Brain pericyte (primary cell): ENCODE data around the gene FUCA2.
"Not testable (repeated sequence)": the region's sequence is repeated elsewhere in the genome, so short reads cannot be mapped to it uniquely, and the experiment has no call there.

Source experiments
- DNase-seq: peaks from one replicate; pipeline ENCODE4 v3.0.0-alpha.2; 2012; ENCODE audit warnings: low read depth, low spot score

Gene FUCA2

DNA sequence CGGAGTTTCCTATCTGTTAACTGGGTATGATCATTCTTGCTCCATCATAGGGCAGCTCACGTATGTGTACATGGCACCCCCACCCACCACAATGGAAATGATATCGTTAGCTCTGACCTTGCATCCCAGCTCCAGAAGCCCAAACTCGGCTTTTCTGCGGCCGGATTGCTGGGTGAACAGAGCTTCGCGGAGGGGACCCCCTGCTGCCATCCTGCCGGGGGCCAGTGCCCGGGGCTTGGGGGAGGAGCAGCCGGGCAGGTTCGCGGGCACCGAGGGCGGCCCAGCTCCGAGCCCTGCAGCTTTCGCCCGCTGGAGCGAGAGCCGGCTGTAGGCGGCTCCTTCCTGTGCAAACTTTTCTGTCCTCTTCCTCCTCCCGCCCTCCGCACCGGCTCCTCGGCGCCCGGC lies 24.9 kb upstream of the FUCA2 start:
- DNase-seq = no peak

DNA sequence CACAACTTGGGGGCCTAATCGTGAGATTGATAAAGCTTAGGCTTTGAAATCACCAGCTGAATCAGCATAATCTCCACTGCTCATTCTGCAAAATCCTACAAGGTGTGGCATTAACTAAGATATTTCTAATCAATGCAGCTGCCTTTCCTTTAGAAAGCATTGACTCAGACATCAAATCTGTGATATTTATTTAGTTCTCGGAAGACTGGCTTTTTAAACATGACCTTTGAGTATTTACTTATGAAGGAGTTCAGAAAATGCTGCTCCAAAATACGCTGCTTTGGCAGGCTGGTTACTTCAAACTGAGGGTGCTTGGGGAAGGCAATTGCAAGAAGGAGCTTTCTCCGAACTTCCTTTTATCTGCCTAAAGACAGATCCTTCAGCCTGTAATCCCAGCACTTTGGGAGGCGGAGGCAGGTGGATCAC lies 23.7 kb upstream of the FUCA2 start:
- DNase-seq = no peak

DNA sequence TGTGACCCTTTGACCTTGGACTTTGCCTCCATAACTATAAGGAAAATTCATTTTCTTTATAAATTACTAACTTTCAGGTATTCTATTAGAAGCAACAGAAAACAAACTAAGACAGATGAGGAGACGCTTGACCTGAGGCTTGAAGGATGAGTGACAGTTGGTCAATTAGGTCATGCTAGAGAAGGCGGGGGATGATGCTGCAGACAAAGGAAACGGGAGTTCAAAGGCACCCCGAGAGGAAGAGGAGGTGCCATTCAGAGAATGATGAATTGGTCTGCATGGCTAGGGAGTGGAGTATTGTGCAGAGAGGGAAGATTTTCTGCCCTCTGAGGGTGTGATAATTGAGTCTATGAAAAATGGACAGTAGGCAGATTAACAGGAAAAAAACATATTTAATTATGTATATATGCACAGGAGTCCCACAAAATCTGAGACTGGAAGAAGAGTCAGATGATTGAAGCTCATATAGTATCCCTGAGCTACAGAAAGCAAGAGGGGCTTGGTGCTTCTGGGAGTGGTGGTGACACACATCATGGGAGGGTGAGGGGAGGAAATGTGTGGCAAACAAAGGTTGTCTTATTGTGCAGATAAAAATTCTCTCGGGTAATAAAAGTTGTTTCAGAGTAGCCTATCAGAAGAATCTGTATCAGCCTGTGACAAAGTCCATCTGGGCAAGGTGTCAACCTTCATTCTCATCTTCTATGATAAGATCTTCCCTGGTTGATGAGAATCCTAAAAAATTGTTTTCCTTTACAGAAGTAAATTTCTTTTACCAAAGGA lies 20.4 kb upstream of the FUCA2 start:
- DNase-seq = no peak

DNA sequence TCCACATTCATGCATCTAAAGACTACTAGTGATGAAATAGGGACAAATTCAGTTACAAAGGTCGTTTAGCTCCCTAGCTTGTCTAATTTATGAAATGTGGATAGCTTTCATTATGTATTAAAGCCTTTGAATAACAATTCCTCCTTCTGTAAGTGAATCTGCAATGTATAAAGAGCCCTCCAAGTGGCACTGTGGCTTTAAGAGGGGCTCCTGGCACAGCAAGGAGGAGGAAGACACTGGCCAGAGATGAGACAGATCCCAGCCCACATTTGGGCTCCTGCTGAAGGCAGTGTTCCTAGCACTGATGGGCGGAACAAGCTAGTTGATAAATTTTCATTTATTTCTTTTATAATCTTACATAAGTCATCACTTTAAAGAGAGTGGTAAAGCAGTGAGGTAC lies 17.6 kb upstream of the FUCA2 start:
- no peak for DNase-seq

- DNase-seq = no peak
Observed at GRCh38 chr6:143528164-143528811, 16.8 kb upstream of the FUCA2 start.

- DNase-seq = no peak
Observed at GRCh38 chr6:143527677-143528076, 16.2 kb upstream of the FUCA2 start.

DNA sequence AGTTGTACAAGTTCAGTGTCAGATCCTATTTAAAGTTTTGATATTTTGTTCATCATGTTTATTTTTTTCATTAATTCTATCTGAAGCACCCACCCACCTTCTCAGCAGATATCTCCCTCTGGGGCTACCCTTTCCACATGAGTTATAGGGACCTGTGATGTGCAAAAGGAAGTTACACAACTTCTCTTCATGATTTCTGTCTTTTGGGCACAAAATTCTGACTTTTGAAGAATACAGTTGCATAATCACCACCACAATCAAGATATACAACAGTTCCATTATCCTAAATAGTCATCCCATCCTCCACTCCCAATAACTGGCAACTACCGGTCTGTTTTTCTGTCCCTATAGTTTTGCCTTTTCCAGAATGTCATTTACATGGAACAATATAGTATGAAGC lies 13.8 kb upstream of the FUCA2 start:
- DNase-seq = no peak

DNA sequence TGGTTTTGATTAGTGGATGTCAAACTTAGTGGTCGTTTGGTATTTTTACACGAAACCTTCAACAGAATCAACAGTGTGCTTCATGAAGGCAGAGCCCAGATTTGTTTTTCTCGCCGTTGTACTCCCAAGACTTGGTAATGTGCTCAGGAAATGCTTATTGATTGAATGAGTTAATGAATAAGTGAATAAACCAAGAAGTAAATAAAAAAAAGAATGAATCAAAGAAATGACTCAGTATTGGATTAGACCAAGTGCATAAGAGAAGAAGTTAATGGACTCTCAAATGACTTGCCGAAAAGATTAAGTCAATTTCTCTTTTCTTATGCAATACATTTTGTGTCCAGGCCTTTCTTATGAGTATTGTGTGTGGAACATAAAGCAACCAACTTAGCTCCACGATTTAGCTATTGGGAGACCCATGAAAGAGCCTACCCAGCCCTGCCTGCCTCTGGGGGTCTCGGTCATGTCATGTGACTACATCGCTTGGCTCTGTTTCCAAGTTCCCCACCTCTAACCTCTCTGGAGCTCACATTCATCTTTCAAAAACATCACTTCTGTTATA lies 10.6 kb upstream of the FUCA2 start:
- DNase-seq = no peak

GRCh38 chr6:143517447-143517773 lies 5.9 kb upstream of the FUCA2 start:
- DNase-seq = no peak

DNA sequence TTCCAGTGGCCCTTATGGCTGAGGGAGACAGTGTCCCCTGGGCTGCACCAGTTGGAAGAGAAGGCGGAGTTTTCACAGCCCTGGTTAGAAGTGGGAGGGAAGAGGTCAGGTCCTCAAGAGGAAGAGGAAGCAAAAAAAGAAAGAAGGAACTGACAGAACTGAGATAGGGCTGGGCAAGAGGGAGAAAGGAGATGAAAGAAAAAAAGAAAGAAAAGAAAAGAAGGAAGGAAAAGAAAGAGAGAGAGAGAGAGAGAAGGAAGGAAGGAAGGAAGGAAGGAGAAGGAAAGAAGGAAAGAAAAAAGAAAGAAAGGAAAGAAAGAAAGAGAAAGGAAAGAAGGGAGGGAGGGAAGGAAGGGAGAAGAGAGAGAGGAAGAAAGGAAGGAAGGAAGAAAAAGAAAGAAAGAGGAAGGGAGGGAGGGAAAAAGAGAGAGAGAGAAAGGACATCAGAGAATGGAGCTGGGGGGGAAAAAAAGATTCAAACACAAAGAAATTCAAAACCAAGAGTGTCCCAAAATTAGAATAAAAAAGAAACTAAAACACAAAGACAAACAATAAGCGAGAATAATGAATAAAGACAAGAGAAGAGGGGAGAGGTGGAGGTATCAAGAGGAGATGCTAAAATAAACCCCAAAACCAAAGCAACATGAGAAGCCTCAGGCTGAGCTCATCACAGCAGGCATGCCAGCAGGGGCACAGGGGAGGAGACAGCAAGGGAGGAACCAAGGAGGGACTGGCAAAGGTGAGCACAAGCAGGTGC lies 5.3 kb upstream of the FUCA2 start:
- no peak for DNase-seq

DNA sequence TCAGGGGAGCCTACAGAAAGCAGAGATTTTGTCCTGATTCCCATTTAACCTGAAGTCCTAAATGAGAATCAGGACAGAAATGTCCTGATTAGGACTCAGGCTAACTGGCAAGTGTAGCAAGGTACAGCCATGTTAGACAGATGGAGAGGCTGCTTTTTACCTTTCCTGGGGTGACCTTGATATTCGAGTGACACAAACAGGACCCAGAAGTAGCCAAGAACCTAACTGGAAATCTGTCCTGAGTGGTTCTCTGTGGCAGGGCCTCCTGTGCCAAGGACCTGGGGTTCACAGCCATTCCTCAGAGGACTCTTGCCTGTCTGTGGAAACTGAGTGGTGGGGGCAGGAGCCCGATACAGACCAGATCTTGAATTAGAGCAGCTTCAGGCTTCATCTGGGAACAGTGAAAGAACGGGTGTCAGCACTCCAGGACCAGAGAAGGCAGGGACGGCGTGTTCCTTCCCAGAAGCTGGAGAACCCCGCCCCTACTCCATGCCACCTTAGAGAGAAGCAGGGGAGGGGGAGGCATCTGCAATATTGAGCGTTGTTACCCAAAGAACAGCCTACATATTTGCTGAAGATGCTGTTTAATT lies 4.3 kb upstream of the FUCA2 start:
- no peak for DNase-seq

DNA sequence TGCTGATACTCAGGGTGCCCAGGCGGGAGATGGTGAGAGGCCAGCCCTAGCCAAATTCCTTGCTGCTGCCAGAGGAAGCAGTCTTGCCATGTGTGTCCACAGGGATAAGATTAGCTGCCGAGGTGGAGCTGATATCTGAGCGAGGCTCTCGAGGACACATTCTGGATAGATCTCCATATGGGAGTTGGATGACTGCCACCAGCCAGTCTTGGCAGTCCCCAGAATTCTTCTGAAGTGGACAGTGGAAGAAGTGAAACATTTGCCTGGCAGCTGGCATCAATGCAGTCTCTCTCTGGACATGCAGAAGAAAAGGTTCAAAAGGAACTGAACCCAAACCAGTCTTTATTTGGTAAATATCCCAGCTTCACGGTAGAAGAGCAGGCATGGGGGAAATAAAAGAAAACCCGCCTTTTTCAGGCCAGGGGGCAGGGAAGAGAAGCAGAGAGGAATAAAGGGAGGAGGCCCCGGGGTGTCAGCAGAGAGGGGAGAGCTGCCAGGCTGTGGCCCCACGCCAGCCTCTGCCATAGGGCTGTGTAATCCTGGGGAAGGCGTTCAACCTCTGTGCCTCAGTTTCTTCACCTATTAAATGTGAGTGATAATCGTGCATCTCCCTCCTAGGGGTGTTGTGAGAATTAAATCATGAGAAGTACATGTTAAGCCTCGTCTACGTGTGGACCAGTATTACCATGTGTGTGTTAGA lies 3.7 kb upstream of the FUCA2 start:
- no peak for DNase-seq

DNA sequence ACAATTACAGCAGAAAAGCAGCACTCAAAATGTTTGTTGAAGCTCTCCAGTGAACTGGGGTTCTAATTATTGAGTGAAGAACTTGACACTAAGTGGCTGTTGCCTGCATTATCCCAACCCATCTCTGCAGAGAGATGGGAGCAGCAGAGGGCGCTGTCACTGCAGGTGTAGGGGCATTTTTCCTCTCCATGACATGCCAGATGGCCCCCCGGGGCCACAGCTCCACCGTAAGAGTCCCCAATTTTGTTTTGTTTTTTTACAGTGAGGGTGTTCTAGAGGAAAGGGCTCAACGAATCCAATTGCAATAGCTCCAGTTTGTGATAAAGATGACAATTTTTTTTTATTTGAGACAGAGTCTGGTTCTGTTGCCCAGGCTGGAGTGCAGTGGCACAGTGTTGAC lies 1.9 kb upstream of the FUCA2 start:
- DNase-seq = no peak

GRCh38 chr6:143510326-143510725 lies 1.2 kb downstream of the FUCA2 start:
- not testable (repeated sequence) for DNase-seq

DNA sequence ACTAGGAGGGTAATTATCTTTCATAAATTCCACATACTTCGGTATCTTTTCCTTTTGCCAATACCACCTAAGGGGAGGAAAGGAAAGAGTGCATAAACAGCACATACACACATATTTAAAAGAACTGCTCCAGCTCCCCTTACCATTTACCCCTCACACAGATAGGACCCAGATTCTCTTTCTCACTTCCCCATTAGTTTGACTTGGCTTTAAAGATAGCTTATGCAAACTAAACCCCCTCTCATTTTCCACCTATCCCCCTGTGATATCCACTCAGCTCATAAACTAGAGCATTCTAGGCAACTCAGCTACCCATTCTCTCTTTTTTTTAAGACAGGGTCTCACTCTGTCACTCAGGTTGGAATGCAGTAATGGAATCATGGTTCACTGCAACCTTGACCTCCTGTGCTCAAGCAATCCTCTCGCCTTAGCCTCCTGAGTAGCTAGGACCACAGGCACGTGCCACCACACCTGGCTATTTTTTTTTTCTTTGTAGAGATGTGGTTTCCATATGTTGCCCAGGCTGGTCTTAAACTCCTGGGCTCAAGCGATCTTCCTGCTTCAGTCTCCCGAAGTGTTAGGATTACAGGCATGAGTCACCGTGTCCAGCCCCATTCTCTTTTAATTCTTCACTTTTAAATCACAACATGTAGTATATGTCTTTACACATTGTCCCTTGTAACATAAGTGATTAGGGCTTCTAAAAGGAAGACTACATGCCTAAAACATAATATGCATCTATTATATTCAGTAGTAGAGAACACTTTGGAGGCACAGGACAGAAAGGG lies 4.0 kb downstream of the FUCA2 start:
- DNase-seq = no peak

DNA sequence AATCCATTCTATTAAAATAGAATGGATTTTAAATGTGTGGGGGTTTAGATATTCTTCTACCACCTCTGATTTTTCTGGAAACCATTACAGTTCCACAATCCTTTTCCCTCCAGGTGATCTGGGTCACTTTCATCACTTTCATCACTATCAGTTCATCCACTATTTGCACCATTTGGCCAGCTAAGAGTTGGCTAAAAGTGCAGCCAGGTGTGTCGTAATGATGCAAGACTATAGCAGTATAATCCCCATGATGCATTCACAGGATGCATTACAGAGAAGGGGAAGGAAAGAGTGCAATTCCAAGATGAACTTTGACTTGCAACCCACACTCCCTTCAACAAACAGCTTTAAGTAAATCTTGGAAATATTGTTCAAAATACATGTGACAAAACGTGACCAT lies 4.9 kb downstream of the FUCA2 start:
- DNase-seq = no peak

GRCh38 chr6:143506199-143506598 lies 5.3 kb downstream of the FUCA2 start:
- DNase-seq = no peak

DNA sequence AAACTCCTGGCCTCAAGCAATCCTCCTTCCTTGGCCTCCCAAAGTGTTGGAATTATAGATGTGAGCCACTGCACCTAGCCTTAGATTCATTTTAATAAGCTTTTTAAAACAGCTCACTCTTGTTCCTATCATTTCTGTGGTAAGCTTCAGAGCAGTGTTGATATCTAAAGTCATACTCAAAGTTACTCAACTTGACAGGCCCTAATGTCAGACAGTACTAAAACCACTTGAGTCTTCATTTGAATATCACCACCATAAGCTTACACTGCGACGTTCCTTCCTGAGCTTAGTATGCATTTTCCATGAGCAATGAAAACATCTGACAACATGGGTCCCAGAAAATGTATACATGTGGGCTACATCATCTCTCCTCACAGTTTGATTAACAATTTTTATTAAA lies 6.0 kb downstream of the FUCA2 start:
- no peak for DNase-seq

DNA sequence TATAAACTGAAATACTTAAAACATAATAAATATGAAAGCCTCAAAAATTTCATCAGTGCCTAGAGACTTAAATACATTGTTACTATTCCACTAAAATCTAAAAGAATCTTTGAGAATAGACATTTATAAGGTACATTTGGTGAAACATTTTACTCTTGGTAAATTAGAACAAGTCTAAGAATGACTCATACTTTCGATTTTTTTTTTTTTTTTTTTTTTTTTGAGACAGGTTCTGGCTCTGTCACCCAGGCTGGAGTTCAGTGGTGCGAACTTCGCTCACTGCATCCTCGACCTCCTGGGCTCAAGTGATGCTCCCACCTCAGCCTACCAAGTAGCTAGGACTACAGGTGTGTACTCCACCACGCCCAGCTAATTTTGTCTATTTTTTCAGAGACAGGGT lies 6.4 kb downstream of the FUCA2 start:
- DNase-seq = no peak

DNA sequence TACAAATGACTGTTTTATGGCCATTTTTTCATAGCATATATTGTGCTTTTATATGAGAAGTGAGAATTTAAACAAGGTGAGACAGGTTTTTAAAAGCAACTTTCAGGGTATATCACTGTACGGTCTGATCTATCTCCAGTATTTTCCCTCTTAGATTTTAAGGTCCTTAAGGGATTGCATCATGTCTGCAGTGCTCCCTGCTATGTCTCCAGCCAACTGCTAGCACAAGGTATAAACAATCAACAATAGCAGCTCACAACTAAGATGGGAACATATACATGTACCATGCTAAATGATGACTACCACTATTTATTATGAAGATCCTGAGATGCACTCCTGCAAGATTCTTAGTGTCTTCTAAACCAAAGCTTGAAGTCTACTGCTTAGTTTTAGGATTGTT lies 7.2 kb downstream of the FUCA2 start:
- no peak for DNase-seq

DNA sequence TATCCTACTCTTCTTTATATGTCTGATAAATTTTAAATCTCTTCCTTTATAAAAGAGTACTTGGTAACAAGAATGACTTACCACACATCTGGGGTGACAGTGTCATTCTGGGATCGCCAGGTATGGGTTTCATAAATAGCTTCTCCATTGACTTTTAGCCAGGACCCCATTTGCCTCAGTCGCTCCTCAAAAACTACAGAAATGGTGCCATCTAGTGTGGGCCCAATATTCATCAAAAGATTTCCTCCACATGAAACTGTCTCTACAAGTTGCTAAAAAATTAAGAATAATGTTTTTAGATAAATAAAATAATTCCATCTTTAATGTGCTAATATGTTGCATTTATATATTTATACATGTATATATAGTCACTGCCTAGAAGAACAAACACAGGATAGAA lies 9.7 kb downstream of the FUCA2 start:
- no peak for DNase-seq
